ENCODE measurements around the gene IMPDH1.

Gene IMPDH1

GRCh38 chr7:128359939-128360338 is 49.8 kb downstream of the IMPDH1 start:
- DNase-seq, result no peak

- no peak for DNase-seq
Observed at GRCh38 chr7:128359336-128359735, 50.4 kb downstream of the IMPDH1 start.

DNA sequence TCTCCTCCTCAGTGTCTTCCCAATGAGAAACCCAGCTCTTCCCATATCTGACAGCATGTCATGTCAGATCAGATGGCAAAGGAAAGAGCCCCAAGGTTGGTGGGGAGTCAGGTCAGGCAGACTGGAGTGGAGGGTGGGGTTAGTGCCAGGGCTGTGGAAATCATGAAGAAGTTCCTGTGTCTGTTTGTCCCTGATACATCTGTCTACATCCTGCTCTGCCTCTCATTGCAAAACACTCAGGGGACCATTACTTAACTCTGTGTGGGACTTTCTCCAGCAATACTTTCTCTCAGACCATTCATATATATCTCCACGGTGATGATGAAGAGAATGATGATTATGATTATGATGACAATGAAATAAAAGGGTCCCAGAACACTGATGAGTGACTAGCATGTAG is 51.5 kb downstream of the IMPDH1 start:
- DNase-seq, result no peak

GRCh38 chr7:128357217-128357613 is 52.6 kb downstream of the IMPDH1 start:
- no peak for DNase-seq

DNA sequence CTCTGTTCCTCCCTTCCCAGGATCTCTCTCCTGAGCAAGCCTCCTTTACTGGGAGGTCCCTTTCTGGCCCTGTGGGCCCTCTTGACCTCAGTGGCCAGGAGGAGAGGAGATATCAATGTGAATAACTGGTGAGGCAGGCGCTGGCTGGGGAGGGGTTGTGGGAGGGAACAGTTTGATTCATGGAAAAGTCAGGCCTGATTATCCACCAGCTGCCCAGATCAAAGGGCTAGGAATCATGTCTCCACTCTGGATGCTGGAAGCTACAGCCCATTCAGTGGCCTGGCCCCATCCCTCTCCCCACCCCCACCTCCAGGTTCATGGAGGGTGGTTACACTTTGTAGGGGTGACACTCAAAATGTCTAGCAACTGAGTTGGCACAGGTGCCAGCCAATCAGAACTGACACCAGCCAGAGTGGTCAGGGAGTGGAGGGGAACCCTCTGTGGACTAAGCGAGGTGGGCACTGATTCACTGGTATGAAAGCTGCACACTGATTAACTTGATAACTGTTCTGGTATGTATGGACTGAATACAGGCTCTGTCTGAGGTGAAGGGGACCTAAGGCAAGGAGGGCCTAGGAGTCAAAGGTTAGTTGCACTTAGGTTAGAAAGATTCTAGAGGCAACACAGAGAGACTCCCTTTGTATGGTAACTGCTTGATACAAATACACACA is 53.1 kb downstream of the IMPDH1 start:
- DNase-seq, result no peak

GRCh38 chr7:128353610-128354009 is 56.2 kb downstream of the IMPDH1 start:
- DNase-seq, result no peak

- no peak for DNase-seq
Observed at GRCh38 chr7:128353189-128353588, 56.6 kb downstream of the IMPDH1 start.

GRCh38 chr7:128352636-128353035 is 57.1 kb downstream of the IMPDH1 start:
- DNase-seq, result no peak

DNA sequence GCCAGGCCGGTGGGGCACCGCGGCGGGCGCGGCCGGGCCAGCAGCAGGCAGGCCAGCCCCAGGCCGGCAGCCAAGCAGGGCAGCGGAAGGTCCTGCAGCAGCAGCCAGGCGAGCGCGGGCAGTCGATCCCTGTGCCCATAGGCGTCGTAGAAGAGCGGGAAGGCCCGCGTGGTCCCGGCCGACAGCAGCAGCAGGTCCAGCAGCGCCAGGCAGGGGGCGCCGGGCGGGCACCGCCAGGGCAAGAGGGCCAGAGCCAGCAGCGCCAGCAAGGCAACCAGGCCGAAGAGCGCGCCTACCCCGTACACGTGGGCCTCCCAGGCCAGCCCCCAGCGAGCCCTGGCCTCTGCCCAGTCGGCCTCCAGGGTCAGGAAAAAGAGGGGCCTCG is 57.6 kb downstream of the IMPDH1 start:
- peak; percentile 11 for DNase-seq

DNA sequence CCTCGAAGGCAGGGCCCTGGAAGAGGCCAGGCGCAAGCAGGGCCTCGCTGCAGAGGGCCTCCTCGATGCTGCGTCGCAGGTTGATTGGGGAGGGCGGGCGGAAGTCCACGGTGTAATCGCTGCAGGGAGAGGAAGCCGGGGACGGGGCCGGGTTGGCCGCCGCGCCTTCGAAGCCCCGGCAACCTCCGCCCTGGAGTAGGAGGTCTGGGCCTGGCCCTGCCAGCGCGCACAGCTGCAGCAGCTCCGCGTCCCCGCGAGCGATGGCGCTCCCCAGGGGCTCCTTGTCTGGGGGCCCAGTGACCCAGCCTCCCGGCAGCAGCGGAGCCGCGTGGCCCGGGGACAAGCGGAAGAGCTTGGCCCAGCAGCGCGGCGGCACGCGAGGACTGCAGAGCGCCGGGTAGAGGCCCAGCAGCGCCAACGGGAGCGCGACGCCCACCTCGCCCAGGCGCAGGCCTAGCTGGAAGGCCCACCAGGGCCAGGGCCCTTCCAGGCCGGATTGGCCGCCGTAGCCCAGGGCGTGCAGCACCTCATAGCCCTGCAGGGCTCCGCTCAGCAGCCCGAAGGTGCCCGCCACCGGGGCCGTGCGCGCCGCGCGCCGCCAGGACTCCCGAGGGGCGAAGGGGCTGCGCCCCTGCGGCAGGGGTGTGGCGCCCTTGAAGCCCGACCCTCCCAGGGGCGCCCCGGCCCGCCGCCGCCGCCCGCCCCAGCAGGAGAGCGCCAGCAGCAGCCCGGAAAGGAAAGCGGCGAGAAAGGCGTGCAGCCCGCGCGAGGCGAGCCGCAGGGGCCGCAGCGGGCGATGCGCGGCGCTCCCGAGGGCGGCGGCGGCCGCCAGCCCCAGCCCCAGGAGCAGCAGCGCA is 58.3 kb downstream of the IMPDH1 start:
- DNase-seq, result peak; percentile 6

GRCh38 chr7:128350708-128351295 is 59.0 kb downstream of the IMPDH1 start:
- no peak for DNase-seq

GRCh38 chr7:128349466-128349825 is 60.3 kb downstream of the IMPDH1 start:
- DNase-seq, result no peak

GRCh38 chr7:128347647-128348097 is 62.1 kb downstream of the IMPDH1 start:
- peak; percentile 41 for DNase-seq

GRCh38 chr7:128344431-128344774 is 65.4 kb downstream of the IMPDH1 start:
- no peak for DNase-seq

- DNase-seq, result peak; percentile 78
Observed at GRCh38 chr7:128343554-128344430, 66.0 kb downstream of the IMPDH1 start, which contains the start of gene RBM28. Gene RBM28 (minus strand): TSS chr7:128343908. CDS start chr7:128343793, 115 bp downstream.
